Common myeloid progenitor, CD34-positive (primary cell): ENCODE data around the gene ORM1. TPM values are rescaled to one million over a fixed set of nuclear protein-coding genes. Genes with fewer than 3 reads are reported as not detected.
"Not testable (repeated sequence)": the region's sequence is repeated elsewhere in the genome, so short reads cannot be mapped to it uniquely, and the experiment has no call there.

ENCODE experiments used
- CTCF ChIA-PET: fragments of 350-600 bp; sonication (Branson Sonifier 250); formaldehyde crosslinking; loops from one replicate; lab custom pipeline; 2021; ENCODE audit warnings: antibody characterized with exemption; lab: Charles Lee
- POLR2A ChIA-PET: fragments of 350-600 bp; sonication (Branson Sonifier 250); formaldehyde crosslinking; loops from one replicate; lab custom pipeline; 2021; ENCODE audit warnings: antibody characterized with exemption; lab: Charles Lee
- DNase-seq, 3 donors: peaks; one replicate each; pipeline versions ENCODE4 v3.0.0 to v3.0.0-alpha.2; 2013
- H3K27ac ChIP-seq, 2 experiments: 1 replicate in 1 of 2; 2 replicates in 1 of 2; pipeline ENCODE4 v1.7.0; 2013; ENCODE audit warnings: inconsistent platforms in 2 of 2, low read length in 2 of 2, mild to moderate bottlenecking in 2 of 2, low read depth in 1 of 2, moderate library complexity in 1 of 2; ENCODE audit not compliant: severe bottlenecking in 2 of 2, insufficient read depth in 1 of 2, poor library complexity in 1 of 2
- H3K27me3 ChIP-seq, 5 experiments: replicated peaks in 2 of 5; 1 replicate in 3 of 5; 2 replicates in 2 of 5; pipeline versions ENCODE4 v1.6.1 to v1.7.0; 2013; ENCODE audit warnings: low read length in 4 of 5, mild to moderate bottlenecking in 2 of 5, moderate library complexity in 2 of 5, inconsistent platforms in 1 of 5; ENCODE audit not compliant: insufficient read depth in 5 of 5, control insufficient read depth in 4 of 5
- H3K36me3 ChIP-seq, 4 experiments: 1 replicate in 2 of 4; 2 replicates in 2 of 4; pipeline versions ENCODE4 v1.6.1 to v1.7.0; 2013; ENCODE audit warnings: low read length in 3 of 4, control low read depth in 1 of 4, mild to moderate bottlenecking in 1 of 4; ENCODE audit not compliant: control insufficient read depth in 4 of 4, insufficient read depth in 4 of 4
- H3K4me1 ChIP-seq, 4 experiments: 1 replicate in 3 of 4; 2 replicates in 1 of 4; pipeline versions ENCODE4 v1.6.1 to v1.7.1; 2013; ENCODE audit warnings: low read length in 3 of 4, mild to moderate bottlenecking in 3 of 4, control low read depth in 1 of 4, inconsistent platforms in 1 of 4, moderate library complexity in 1 of 4; ENCODE audit not compliant: control insufficient read depth in 4 of 4, insufficient read depth in 4 of 4; ENCODE audit errors: control extremely low read depth in 1 of 4
- H3K4me3 ChIP-seq, 7 experiments: 1 replicate in 4 of 7; 2 replicates in 3 of 7; pipeline versions ENCODE4 v1.5.1 to v1.7.0; 2013; ENCODE audit warnings: mild to moderate bottlenecking in 7 of 7, low read length in 6 of 7, moderate library complexity in 6 of 7, inconsistent platforms in 2 of 7, low read depth in 2 of 7, control low read depth in 1 of 7; ENCODE audit not compliant: insufficient read depth in 4 of 7, control insufficient read depth in 1 of 7; ENCODE audit errors: extremely low read depth in 1 of 7
- H3K9me3 ChIP-seq, 5 experiments: 1 replicate in 4 of 5; 2 replicates in 1 of 5; pipeline versions ENCODE4 v1.6.1 to v1.7.1; 2013; ENCODE audit warnings: low read length in 4 of 5, mild to moderate bottlenecking in 2 of 5, inconsistent platforms in 1 of 5, low read depth in 1 of 5, moderate library complexity in 1 of 5; ENCODE audit not compliant: control insufficient read depth in 4 of 5, insufficient read depth in 2 of 5; ENCODE audit errors: control extremely low read depth in 1 of 5
- WGBS: methylation state at CpG from one replicate; pipeline ENCODE4 v1.1.5; 2013; ENCODE audit not compliant: insufficient coverage; 5-methylcytosine and 5-hydroxymethylcytosine counted together
- polyA plus RNA-seq: library from polyadenylated mRNA; unstranded; fragments of 120-200 nt; gene quantifications from one replicate; pipeline ENCODE4 v1.2.1, GENCODE V29; 2013

Gene ORM1
- 0.21 TPM for polyA plus RNA-seq

DNA sequence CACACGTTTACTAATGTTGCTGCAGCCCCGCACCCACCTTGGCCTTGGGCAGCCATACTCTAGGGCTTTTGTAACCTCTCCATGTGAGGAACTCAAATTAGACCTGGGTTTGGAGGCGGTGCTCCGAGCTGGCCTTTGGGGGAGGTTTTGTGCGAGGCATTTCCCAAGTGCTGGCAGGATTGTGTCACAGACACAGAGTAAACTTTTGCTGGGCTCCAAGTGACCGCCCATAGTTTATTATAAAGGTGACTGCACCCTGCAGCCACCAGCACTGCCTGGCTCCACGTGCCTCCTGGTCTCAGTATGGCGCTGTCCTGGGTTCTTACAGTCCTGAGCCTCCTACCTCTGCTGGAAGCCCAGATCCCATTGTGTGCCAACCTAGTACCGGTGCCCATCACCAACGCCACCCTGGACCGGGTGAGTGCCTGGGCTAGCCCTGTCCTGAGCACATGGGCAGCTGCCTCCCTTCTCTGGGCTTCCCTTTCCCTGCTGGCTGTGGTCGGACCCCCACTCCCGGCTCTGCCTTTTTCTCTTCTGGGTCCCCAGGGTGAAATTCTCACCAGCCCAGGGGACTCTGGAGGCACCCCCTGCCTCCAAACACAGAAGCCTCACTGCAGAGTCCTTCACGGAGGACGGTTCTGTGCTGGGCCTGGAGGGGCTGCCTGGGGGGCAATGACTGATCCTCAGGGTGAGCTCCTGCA is at the start of gene ORM1:
ORM1 (plus strand) TSS at position 268 of the 701 bp plus-strand sequence; CDS start at position 304, 36 bp downstream.
- H3K4me1 ChIP-seq, CTCF ChIA-PET, H3K4me3 ChIP-seq, H3K36me3 ChIP-seq, H3K27ac ChIP-seq, DNase-seq, POLR2A ChIA-PET, H3K27me3 ChIP-seq, H3K9me3 ChIP-seq: not testable (repeated sequence)
- no CpG with 5 or more reads among the region's 15 CpGs for WGBS

DNA sequence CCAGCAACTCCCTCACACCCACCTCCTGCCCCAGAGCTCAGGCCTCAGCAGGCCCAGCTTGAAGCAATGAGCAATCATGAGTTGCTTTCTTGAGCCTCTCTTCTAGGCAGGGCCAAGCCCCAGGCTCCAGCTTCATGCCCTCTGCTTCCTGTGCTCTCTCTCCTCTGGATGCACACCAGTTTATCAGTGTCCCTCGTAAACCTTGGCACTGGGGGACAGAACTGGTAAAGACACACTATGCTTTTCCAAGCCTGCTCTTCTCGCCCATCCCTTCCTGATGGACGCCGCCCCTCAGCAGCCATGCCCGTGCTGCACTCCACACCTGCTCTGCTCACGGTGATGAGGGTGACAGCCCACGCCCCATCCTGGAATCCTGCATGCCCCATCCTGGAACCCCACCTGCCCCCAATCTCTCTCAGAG is 49.4 kb upstream of the ORM1 start:
- no peaks in the 10 kb centered on the region for H3K36me3 ChIP-seq
- H3K9me3 ChIP-seq: no peaks in the 10 kb centered on the region
- 96% methylated on average over 6 of the region's 7 CpGs for WGBS
- no peak overlapping the region for H3K4me3 ChIP-seq
- no peaks in the 10 kb centered on the region for H3K4me1 ChIP-seq
- H3K27me3 ChIP-seq: no peaks in the 10 kb centered on the region
- no peak for DNase-seq
- ChIA-PET POLR2A (no interaction called here), CTCF (interaction anchor here (1.5 to 1.8 kb wide), 4 partner anchors 12 to 191 kb away, joined by 4 to 6 read pairs (median 4); no protein-coding TSS in a partner anchor)
- no peak overlapping the region for H3K27ac ChIP-seq

DNA sequence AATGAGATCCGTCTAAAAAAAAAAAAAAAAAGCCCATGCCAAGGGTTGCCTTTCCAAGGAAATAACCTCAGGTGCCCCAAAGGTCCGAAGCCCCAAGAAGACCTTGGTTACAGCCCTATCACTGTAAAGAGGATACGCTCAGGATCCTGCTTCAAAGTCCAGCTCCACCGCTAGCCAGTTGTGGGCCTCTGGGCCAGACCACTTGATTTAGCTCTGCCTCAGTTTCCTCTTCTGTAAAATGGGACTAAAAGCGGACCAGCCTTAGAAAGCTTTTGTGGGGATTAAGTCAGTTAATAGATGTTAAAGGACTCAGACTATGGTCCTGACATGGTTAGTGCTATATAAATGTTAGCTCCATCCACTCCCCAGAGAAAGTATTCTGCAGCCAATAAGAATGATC is 48.7 kb upstream of the ORM1 start:
- ChIA-PET POLR2A (no interaction called here), CTCF (interaction anchor here (1.2 to 1.6 kb wide), 5 partner anchors 9 to 192 kb away, joined by 4 to 5 read pairs (median 4); no protein-coding TSS in a partner anchor)
- no peak for DNase-seq
- Histone ChIP-seq H3K9me3 (no peaks in the 10 kb centered on the region), H3K27ac (no peak overlapping the region), H3K4me1 (no peaks in the 10 kb centered on the region), H3K36me3 (no peaks in the 10 kb centered on the region), H3K27me3 (no peaks in the 10 kb centered on the region), H3K4me3 (no peak overlapping the region)
- 92% methylated on average over 4 of the region's 5 CpGs for whole genome bisulfite sequencing

GRCh38 chr9:114275246-114276004 is 47.5 kb upstream of the ORM1 start:
- ChIA-PET CTCF (interaction anchor here (0.7 to 1.6 kb wide), 4 partner anchors 11 to 193 kb away, joined by 3 to 4 read pairs (median 4); no protein-coding TSS in a partner anchor), POLR2A (no interaction called here)
- WGBS: 96% methylated on average over 13 of the region's 15 CpGs
- Histone ChIP-seq H3K4me3 (no peak overlapping the region), H3K27ac (no peak overlapping the region), H3K4me1 (no peaks in the 10 kb centered on the region), H3K9me3 (no peaks in the 10 kb centered on the region), H3K36me3 (no peaks in the 10 kb centered on the region), H3K27me3 (no peaks in the 10 kb centered on the region)
- no peak for DNase-seq

GRCh38 chr9:114276908-114277821 is 45.7 kb upstream of the ORM1 start:
- no peak overlapping the region for H3K4me3 ChIP-seq
- no peaks in the 10 kb centered on the region for H3K9me3 ChIP-seq
- H3K4me1 ChIP-seq: no peaks in the 10 kb centered on the region
- no peak overlapping the region for H3K27ac ChIP-seq
- no peaks in the 10 kb centered on the region for H3K27me3 ChIP-seq
- H3K36me3 ChIP-seq: no peaks in the 10 kb centered on the region
- 90% methylated on average over 8 of the region's 18 CpGs for WGBS
- POLR2A ChIA-PET: no interaction called here
- CTCF ChIA-PET: interaction anchor here (1.0 kb wide), 1 partner anchor 169 kb away, joined by 3 read pairs; no protein-coding TSS in a partner anchor
- no peak for DNase-seq

DNA sequence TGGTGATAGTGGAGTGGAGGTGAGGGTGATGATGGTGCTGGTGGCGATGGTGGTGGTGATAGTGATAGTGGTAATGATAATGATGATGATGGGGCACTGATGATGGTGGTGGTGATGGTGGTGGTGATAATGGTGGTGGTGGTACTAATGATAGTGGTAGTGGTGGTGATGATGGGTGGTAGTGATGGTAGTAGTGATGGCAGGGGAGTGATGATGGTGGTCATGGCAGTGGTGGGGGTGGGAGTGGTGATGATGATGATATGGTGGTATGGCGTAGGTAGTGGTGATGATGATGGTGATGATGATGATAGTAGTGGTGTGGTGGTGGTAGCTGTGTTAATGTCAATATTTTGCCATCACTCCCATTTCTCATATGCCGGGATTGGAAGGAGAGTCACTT is 44.5 kb upstream of the ORM1 start:
- no peak for DNase-seq
- H3K27ac ChIP-seq: no peak overlapping the region
- WGBS: no CpG with 5 or more reads among the region's 3 CpGs
- CTCF ChIA-PET: no interaction called here
- no peaks in the 10 kb centered on the region for H3K36me3 ChIP-seq
- no peak overlapping the region for H3K4me3 ChIP-seq
- no peaks in the 10 kb centered on the region for H3K4me1 ChIP-seq
- H3K27me3 ChIP-seq: no peaks in the 10 kb centered on the region
- POLR2A ChIA-PET: no interaction called here
- no peaks in the 10 kb centered on the region for H3K9me3 ChIP-seq
